K562 (cell line): ENCODE results near the gene NECAB2.

Experiments used
- TF ChIP-seq, protein P1 (sequence below), 3 experiments: IDR thresholded peaks in 2 of 3; conservative IDR thresholded peaks in 1 of 3; 2 replicates each; pipeline ENCODE4 v1.5.1; 2011 to 2012; ENCODE audit warnings: low read length in 3 of 3, mild to moderate bottlenecking in 3 of 3, control low read depth in 2 of 3, improper control_type of control experiment in 1 of 3, inconsistent platforms in 1 of 3, low read depth in 1 of 3, mixed read lengths in 1 of 3, moderate library complexity in 1 of 3; ENCODE audit not compliant: insufficient read depth in 2 of 3
- TF ChIP-seq, protein P2 (sequence below): fragments of 250-450 bp; sonication (Bioruptor Pico); IDR thresholded peaks from 2 replicates; pipeline ENCODE4 v1.8.0; 2021; ENCODE audit warnings: moderate library complexity, mild to moderate bottlenecking, inconsistent platforms

DNA sequence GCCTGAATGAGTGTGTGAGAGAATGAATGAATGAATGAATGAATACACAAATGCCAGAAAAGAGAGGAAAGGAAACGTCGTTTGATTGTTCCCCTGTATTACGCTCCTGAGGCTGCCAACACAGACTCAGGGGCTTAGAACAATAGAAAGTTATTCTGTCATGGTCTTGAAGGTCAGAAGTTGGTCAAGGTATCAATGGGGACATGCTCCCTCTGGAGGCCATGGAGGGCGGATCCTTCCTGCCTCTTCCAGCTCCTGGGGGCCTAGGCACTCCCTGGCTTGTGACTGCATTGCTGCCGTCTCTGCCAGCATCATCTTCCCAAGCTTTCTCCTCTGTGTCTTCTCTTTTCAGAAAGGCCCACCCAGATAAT is 76.1 kb downstream of the NECAB2 start:
- TF ChIP-seq, protein P1, sequence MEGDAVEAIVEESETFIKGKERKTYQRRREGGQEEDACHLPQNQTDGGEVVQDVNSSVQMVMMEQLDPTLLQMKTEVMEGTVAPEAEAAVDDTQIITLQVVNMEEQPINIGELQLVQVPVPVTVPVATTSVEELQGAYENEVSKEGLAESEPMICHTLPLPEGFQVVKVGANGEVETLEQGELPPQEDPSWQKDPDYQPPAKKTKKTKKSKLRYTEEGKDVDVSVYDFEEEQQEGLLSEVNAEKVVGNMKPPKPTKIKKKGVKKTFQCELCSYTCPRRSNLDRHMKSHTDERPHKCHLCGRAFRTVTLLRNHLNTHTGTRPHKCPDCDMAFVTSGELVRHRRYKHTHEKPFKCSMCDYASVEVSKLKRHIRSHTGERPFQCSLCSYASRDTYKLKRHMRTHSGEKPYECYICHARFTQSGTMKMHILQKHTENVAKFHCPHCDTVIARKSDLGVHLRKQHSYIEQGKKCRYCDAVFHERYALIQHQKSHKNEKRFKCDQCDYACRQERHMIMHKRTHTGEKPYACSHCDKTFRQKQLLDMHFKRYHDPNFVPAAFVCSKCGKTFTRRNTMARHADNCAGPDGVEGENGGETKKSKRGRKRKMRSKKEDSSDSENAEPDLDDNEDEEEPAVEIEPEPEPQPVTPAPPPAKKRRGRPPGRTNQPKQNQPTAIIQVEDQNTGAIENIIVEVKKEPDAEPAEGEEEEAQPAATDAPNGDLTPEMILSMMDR (IDR thresholded peaks at IDR 0.05 in 2 of 3, conservative IDR thresholded peaks at IDR 0.05 in 1 of 3; ENCODE audit: insufficient read depth in 2 of 3, low read depth in 1 of 3, low read length in 3 of 3) = peak; percentile 53 to 71 (median 69)
- TF ChIP-seq, protein P2, sequence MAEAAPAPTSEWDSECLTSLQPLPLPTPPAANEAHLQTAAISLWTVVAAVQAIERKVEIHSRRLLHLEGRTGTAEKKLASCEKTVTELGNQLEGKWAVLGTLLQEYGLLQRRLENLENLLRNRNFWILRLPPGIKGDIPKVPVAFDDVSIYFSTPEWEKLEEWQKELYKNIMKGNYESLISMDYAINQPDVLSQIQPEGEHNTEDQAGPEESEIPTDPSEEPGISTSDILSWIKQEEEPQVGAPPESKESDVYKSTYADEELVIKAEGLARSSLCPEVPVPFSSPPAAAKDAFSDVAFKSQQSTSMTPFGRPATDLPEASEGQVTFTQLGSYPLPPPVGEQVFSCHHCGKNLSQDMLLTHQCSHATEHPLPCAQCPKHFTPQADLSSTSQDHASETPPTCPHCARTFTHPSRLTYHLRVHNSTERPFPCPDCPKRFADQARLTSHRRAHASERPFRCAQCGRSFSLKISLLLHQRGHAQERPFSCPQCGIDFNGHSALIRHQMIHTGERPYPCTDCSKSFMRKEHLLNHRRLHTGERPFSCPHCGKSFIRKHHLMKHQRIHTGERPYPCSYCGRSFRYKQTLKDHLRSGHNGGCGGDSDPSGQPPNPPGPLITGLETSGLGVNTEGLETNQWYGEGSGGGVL = no peak
